Activated naive CD4-positive, alpha-beta T cell treated with anti-CD3 and anti-CD28 coated beads, Interleukin-2, amount 50 U/mL, for 72 hours (primary cell): ENCODE measurements around the gene BARHL1. TPM values are rescaled to one million over a fixed set of nuclear protein-coding genes. Genes with fewer than 3 reads are reported as not detected.

Experiments used
- total RNA-seq, 2 donors: library from RNA; stranded (reverse); gene quantifications; one replicate each; pipeline ENCODE4 v1.2.3, GENCODE V29; 2022

The BARHL1 gene
- total RNA-seq, 2 donors from 2014 or later = not detected

Other genes with a start within 250 kb of the BARHL1 start
- 10 to 100 TPM; 43.1 to 45.0 TPM for gene SETX, start 227.6 kb upstream of the BARHL1 start, total RNA-seq
- 10 to 100 TPM; 33.0 to 36.0 TPM for gene TTF1, start 175.8 kb upstream of the BARHL1 start, total RNA-seq
- not detected for gene CFAP77, start 172.4 kb upstream of the BARHL1 start, total RNA-seq
- 10 to 100 TPM; 13.8 to 17.8 TPM for gene DDX31, start 87.4 kb downstream of the BARHL1 start, total RNA-seq
- gene GTF3C4, start 87.9 kb downstream of the BARHL1 start, total RNA-seq = 10 to 100 TPM in 1 of 2 donors, 1 to 10 TPM in 1; 7.8 to 15.2 TPM